Stimulated activated CD4-positive, alpha-beta T cell treated with anti-CD3 and anti-CD28 coated beads, Interleukin-4, amount 100 ng/mL, for 48 hours (primary cell): ENCODE data around the gene EFCC1.

ENCODE experiments used
- DNase-seq, 2 donors: peaks; one replicate each; pipeline ENCODE4 v3.0.0-alpha.2; 2020; ENCODE audit warnings: low read depth in 2 of 2

Gene EFCC1

DNA sequence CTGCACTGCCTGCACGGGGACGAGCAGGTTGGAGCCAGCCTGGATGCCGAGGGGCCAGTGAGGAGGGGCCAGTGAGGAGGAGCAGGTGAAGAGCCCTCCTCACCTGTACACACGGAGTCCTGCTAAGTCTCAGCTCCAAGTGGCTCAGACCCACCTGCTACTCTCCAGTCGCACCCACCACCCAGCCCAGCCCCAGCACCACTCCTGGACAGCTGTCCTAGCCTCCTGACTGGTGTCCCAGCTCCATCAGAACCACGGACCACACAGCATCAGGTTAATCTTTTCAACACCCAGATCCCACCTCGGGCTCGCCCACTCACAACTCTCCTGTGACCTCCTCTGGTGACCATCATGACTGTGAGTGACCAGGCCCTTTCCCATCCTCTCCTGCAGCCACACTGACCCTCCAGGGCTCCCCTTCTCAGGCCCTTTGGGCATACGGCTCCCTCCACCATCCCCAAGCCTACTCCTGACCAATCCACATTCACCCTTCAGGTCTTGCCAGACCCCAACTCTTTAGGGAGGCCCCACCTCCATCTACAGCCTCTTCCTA lies 13.8 kb downstream of the EFCC1 start:
- DNase-seq: no peak

DNA sequence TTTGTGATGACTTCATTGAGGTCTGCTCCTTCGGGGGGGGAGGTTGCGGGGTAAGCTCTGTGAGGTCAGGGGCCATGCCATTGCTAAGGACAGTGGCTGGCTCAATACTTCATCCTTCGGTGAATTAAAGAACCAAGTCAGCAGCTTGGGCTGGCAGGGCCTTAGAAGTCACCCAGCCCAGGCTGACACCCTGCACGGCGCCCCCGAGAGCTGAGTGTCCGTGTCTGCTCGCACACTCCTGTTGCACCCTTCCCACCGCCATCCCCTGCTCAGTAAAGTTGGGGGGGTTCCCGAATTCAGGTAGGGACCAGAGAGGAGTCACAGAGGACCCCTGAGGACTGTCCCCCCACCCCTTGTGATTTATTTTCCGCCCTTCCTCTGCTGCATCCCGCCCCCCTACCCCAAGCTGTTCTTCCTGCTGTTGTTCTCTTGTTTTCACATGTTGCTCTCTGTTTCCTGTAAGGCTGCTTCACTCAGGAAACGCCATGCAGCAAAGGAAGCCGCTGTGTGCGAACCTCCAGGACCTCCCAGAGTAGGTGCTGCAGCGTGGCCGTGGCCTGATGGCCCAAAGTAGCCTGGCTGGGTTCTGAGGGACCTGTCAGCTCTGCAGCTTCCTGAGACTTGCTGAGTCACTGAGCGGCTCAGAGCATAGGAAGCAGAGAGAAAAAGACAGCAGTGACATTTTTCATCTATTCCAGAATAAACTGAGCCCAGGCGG lies 14.4 kb downstream of the EFCC1 start:
- DNase-seq: no peak

DNA sequence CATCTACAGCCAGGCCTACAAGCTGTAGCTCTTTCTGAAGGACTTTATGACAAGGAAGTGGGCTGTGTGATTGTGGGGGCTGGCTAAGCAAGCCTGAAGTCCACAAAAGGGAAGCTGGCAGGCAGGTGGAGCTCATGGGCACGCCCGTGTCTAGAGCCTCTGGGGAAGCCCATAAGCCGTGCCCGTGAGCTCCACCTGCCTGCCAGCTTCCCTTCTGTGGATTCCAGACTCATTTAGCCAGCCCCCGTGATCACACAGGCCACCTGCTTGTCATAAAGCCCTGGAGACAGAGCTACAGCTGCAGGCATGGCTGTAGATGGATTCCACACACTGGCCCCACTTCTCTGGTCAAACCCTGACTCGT lies 15.2 kb downstream of the EFCC1 start:
- peak in 1 of 2 donors; percentile 34 for DNase-seq

DNA sequence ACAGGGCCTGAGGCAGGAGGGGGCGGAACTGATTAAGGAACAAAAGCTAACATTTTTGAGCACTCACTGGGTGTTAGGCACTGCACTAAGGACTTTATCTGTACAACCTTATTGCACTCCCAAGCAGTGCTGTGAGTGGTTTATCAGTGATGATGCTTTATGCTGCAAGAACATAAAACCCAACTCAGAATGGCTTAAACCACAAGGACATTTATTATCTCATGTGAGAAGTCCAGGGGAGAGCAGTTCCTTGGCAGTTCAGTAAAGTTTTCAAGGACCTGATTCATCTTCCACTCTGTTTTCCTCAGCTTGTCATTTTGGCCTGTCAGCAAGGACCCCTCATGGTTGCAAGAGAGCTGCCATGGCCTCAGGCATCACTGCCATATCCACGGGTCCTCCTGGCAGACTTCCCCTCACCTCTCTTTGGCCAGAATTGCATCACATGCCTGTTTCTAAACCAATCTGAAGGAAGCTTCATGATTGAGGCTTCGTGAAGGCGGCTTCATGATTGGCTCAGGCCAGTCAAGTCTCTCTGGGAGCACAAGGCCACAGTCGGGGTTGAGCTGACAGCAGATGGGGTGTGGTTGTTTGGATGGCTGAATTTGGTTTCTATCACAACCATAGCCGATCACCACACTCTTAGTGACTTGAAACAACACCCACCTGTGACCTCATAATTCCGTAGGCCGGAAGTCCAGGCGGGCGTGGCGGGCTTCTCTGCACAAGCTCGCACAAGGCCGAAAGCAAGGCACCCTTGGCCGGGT lies 15.8 kb downstream of the EFCC1 start:
- no peak for DNase-seq

DNA sequence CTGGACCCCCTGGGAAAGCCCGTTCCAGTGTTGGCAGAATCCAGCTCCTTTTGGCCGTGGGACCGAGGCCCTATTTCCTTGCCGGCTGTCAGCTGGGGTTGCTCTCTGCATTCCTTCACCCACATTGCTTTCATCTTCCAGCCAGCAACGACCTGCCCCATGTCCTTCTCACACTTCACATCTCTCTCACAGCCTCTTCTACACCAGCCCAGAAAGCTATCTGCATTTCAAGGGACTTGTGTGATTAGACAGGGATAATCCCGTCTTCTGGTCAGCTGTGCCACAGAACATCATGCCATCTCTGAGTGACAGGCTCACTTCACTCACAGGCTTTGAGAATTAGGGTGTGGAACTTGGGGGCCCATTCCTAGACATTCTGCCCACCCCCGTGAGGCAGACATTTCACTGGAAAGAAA lies 16.4 kb downstream of the EFCC1 start:
- DNase-seq: no peak

DNA sequence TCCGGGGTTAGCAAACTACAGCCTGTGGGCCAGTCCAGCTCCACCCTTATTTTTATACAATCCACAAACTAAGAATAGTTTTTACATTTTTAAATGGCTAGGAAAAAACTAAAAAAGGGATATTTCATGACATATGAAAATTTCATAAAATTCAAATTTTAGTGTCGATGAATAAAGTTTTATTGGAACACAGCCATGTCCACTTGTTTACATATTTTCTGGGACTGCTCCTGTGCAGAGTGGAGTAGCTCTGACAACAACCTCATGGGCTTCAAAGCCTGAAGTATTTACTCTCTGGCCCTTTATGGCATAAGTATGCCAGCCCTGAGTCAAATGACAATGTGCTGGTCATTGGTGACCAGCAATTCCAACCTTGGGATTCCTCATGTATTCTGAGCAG lies 17.2 kb downstream of the EFCC1 start:
- DNase-seq: no peak

DNA sequence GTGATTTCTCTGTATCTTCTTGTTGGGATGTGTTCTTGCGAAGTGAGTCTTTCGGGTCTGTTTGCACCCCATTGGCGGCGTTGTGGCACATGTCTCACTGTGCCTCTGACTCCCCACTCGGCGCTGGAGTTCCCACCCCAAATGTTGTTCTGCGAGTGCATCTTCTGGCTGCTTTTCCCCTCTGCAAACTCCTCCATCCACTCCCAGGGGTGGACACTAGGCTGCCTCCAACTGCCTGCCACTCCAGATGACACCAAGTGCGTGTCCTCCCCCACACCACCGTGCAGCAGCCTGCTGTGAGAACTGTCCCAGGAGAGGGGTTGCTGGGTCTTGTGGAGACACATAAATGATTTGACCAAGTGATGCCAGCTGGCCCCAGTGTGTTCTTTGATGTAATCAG lies 17.6 kb downstream of the EFCC1 start:
- no peak for DNase-seq

DNA sequence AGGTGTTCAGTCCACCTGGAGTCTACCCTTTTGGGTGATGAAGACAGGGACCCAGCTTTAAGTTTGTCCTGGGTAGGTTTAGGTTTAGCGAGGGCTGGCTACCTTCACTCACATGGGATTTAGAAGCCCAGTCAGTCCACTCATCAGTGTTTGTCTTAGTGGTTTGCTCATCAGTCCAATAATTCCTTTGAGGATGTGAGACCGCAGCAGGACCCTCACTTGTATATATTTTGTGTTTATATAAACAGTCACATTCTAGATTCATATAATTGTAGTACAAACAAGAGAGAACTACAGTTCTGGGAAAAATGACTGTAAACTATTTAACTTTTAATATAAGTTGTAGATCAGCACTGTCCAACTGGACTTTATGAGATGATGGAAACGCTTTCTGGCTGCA lies 18.2 kb downstream of the EFCC1 start:
- DNase-seq: no peak

DNA sequence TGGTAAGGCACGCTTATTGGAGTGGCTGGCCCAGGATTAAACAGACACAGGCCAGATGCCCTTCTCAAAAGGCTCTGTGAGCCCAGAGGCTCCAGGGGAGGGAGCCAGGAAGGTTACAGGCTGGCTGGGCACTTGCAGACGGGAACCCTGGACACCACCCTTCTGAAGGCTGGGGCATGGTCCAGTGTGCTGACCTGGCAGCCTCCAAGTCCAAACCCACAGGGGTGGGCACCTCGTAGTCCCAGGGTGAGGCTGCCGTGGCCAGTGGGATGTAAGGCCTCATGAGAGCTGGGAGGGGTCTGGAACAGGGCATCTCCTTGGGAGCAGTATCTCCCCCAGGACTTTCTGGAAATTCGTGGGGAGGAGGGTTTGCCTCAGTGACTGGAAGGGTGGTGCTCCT lies 19.6 kb downstream of the EFCC1 start:
- DNase-seq: no peak

DNA sequence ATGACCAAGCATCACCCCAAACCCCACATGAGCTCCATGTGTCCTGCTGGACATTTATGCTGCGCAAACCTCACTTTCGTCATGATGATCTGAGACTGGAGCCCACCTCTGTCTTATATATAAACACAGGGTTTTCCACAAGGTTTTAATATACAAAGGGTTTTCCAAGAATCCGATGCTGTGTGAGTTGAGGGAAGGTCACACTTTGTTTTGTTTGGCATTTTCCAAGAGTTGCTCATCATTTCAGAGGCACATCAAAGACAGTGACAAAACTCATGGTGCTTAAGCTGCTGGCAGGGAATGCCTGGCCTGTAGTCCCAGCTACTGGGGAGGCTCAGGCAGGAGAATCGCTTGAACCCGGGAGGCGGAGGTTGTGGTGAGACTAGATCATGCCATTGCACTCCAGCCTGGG lies 20.0 kb downstream of the EFCC1 start:
- no peak for DNase-seq

DNA sequence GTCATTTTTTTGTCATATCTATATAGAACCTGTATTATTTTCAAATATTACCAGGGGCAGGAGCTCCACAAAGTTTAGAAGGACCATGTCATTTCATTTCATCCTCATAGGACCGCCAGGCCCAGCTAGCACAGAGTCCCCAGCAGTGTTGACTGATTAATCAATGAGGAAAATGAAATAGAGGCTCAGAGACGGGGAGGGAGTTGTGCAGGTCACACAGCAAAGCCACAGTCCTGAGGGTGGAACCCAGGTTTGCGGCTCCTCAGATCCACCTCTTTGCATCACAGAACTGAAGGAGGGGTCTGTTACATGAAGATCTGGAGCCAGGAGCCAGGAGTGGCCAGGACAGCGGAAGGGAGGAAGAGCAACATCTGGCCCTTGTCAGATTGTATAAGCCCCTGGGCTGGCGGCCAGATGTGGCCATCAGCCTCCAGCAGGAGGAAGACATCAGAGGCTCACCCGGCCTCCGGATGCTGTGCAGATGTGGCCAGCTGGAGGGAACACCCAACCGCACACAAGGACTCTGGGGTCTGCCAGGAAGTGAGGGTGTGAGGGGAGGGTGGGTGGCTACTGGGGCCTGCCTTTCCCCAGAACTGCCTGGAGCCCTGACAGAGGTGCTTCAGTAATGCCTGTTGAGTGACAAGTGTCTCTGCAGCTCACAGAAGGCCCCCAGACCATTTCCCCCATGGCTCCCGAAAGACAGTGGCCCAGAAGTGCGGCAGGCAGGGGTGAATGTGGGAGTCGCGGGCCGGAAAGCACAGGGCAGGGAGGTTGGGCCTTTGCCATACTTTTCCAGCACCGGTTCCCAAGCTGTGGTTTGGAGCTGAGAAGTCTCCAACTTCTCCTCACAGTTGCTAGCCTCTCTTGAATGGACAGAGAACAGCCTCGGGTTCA lies 21.3 kb downstream of the EFCC1 start:
- DNase-seq: no peak

DNA sequence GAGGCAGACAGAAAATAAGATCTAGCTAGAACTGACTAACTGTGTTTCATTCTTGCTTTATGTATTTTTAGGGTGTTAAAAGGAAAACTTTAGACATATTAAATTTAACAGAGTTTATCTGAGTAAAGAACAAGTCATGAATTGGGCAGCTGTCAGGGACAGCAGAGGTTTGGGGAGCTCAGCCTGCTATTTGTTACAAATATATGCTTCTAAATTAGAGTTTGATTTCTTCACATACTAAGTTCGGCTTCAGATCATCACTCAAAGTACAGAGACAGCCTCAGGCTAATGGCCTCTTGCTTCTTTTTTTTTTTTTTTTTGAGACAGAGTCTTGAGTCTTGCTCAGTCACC lies 21.9 kb downstream of the EFCC1 start:
- no peak for DNase-seq

DNA sequence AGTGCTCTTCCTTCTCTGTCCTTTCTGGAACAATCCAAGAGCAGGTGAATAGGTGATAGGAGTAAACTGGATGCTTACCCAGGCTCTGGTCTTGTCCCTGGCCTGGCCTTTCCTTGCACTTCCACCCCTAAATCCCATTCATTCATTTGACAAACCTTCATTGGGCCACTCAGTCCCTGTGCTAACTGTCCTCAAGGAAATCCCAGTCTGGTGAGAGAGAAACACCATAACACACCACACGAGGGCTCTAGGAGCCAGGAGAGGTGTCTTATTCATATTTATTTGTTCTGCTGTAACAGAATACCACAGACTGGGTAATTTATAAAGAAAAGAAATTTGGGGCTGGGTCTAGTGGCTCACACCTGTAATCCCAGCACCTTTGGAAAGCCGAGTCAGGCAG lies 22.8 kb downstream of the EFCC1 start:
- no peak for DNase-seq

DNA sequence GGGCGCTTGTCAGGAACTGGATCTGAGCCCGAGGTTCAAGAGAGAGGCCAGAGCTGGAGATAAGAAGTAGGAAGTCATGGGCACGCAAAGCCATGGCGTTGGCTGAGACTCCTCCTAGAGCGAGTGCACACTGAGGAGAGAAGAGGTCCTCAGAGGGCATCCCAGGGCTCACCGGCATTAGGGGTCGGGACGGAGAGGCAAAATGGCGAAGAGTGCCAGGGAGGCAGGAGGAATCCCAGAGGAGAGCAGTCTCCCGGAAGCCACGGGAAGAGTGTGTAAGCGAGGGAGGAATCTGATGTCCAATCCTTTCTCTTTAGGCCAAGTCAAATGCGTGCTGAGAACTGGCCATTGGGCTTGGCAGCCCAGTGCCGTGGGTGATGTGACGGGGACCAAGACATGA lies 24.0 kb downstream of the EFCC1 start:
- no peak for DNase-seq

DNA sequence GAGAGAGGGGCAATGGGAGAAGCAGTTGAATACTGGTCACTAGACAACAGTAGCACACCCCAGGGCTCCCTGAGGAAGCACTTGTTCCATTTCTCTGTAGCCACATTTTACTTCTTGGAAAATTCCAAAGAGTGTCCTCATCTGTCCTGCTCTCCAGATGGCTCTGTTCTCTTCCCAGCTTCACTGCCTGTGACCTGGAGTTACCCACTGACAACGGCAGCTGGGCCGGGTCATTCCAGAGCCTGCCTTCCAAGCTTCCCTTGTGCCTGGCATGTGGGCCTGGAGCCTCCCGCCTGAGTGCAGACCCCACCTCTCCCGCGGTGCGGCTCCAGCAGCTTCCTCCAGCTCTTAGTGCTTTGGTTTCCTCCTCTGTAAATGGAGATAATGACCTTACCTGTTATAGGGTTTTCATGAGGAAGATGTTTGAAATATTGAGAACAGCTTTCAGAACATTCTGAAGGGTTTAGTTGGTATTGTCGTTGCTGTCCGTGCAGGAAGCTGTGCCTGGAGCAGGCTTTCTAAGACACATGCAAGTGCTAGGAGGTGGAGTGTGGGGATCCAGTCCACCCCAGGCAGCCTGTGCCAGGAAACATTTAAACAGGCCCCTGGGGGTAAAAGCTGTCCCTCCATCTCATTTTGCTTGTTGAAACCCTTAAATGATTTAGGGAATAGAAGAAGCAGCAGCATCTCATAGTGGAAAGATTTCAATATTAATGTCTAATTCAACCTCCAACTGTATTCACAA lies 24.8 kb downstream of the EFCC1 start:
- DNase-seq: no peak

DNA sequence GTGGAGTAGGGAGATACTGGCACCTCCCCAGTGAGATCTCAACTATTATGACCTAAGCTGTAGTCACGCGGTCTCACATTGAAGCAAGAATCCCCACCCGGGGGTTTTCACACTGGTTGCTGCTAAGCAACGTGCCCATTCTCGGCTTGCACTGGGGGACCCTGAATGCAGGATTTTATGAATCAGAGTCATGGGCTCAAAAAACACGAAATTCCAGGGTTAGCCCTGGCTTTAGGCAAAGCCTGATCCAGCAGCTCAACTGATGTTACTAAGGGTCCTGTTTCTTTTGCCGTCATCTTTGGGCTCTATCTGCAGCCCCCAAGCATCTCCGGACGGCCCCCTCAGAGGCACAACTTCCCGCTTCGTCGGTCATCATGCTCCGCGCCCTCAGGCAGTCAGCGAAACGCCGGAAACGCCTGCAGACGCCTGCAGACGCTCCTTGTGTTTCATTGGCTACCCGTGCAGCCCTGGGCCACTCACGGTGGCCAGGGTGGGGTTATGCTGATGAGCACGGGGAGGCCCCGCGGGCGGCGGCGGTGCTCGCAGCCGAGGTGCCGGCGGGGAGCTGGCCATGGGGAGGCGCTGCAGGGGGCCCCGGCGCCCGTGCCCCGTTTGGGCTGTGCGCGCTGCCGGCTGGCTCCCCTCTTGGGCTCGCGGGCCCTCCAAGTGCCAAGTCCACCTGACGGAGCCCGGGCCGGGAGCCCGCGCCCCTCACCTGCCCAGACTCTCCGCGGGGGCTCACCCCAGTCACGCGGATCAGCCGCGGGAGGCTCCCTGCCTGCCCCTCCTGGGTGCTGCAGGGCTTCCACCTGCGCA lies 25.8 kb downstream of the EFCC1 start:
- peak; percentile 84 to 87 for DNase-seq

DNA sequence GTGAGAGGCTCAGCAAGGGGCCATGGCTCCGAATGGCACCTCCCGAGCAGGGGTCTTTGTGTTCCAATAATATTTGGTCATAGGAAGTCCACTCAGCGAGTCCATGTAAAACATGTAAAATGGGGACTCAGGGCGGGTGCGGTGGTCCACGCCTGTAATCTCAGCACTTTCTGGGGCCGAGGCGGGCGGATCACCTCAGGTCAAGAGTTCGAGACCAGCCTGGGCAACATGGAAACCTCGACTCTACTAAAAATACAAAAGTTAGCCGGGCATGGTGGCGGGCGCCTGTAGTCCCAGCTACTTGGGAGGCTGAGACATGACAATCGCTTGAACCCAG lies 26.4 kb downstream of the EFCC1 start:
- no peak for DNase-seq

DNA sequence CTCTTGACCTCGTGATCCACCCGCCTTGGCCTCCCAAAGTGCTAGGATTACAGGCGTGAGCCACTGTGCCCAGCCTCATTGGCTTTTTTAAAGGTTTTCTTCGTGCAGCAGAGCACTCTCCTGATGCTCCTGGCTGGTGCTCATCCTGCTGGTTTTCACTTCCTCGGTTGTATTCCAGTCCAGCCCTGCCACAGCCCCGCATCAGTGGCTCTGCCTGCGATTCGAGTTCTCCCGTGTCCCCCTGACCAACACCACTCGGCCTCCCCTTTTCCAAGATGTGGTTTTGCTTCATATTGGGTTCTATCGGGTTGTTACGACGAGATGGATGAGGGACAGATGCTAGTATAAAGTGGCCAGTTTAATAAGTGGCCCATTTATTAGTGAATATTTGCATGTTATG lies 27.8 kb downstream of the EFCC1 start:
- DNase-seq: no peak

DNA sequence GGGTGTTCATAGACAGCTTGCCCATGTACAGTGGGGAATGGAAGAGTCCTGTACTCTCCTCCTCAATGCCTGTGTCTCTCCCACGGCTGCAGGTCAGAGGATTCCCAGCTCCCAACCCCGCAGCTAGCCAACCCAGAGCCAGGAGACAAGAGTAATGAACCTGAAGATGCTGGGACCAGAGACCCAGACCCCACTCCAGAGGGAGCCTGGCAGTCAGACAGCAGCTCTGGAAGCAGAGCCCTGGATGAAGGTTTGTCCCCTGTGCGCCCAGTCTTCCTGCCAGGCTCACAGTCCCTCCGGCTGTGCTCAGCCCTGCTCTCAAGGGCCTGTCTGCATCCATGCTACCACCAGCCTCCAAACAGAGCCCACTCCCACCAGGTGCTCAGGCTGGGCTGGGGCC lies 29.5 kb downstream of the EFCC1 start:
- no peak for DNase-seq

DNA sequence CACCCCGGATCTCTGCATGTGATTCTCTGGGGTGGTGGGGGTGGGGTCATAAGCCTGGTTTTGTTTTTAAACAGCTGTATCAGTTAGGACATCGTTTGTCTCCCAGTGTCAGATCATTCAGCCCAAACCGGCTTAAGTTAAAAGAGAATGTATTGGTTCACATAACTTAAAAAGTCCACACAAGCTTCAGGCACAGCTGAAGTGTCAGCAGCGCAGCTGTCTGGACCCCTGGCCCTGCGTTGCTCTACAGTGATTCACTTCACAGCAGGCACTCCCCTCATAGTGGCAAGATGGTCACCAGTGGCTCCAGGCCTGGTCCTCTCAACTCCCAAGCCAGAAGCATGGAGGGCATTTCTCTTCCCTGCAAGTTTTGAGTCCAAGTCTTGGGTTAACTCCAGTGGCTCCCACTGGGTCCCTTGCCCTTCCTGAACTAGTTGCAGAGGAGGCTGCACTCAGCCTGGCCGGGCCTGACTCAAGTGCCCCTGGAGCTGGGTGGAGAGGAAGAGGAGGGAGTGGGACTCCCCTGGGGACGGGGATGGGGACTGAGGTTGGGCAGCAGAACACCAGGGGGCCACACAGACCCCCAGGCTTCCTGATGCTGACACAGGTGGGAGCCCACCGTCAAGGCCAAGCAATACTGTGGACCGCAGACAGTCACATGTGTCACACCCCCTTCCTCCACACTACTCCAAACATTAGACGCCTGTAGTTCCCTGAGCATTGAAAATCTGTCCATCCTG lies 30.5 kb downstream of the EFCC1 start:
- no peak for DNase-seq
